IMR-90 (cell line): ENCODE results near the gene GPR6. TPM values are rescaled to one million over a fixed set of nuclear protein-coding genes. Genes with fewer than 3 reads are reported as not detected.

ENCODE experiments used
- ATAC-seq: fragments of 200-7000 bp; cut with Tn5 transposase; 2 replicates; pipeline ENCODE4 v1.9.1; 2020; ENCODE audit warnings: low read depth, mild to moderate bottlenecking, moderate library complexity
- BruUV-seq: library from RNA; stranded (reverse); fragments of 400-500 nt; replicated peaks from 2 replicates; lab custom pipeline; 2021; lab: Mats Ljungman, UMichigan
- CTCF ChIA-PET: fragments of 300-600 bp; formaldehyde crosslinking; extraction: SDS; loops from one replicate; lab custom pipeline; 2021; ENCODE audit warnings: antibody characterized with exemption; lab: Yijun Ruan, JAX
- POLR2A ChIA-PET: fragments of 300-600 bp; sonication (Branson Sonifier 250); formaldehyde crosslinking; loops from one replicate; lab custom pipeline; 2022; ENCODE audit warnings: antibody characterized with exemption; ENCODE audit not compliant: unreplicated experiment; lab: Charles Lee
- DNase-seq: peaks from one replicate; pipeline ENCODE4 v3.0.0; 2013
- H2AFZ ChIP-seq: replicated peaks from 2 replicates; pipeline ENCODE3; 2013; ENCODE audit warnings: low read length, mild to moderate bottlenecking; ENCODE audit not compliant: poor library complexity
- H2AK5ac ChIP-seq: 2 replicates; pipeline ENCODE4 v1.6.1; 2013; ENCODE audit warnings: low read depth, low read length, inconsistent platforms
- H2AK9ac ChIP-seq: replicated peaks from 2 replicates; pipeline ENCODE3; 2013; ENCODE audit warnings: mild to moderate bottlenecking, low read depth, low read length, moderate library complexity; ENCODE audit not compliant: poor library complexity
- H2BK120ac ChIP-seq: 2 replicates; pipeline ENCODE4 v1.6.1; 2013; ENCODE audit warnings: low read depth, low read length, inconsistent platforms
- H2BK15ac ChIP-seq: 3 replicates; pipeline ENCODE4 v1.6.1; 2013; ENCODE audit warnings: low read depth, low read length, inconsistent platforms
- H2BK20ac ChIP-seq: 2 replicates; pipeline ENCODE4 v1.6.1; 2013; ENCODE audit warnings: low read depth, mild to moderate bottlenecking, inconsistent platforms, low read length, moderate library complexity
- H2BK5ac ChIP-seq: 2 replicates; pipeline ENCODE4 v1.6.1; 2013; ENCODE audit warnings: mild to moderate bottlenecking, low read depth, low read length, inconsistent platforms; ENCODE audit not compliant: poor library complexity, severe bottlenecking
- H3K14ac ChIP-seq: replicated peaks from 2 replicates; pipeline ENCODE4 v1.6.1; 2013; ENCODE audit warnings: low read depth, low read length, inconsistent platforms
- H3K18ac ChIP-seq: 2 replicates; pipeline ENCODE4 v1.6.1; 2013; ENCODE audit warnings: low read depth, low read length, control low read depth
- H3K23ac ChIP-seq: 2 replicates; pipeline ENCODE4 v1.6.1; 2013; ENCODE audit warnings: low read depth, low read length, inconsistent platforms
- H3K27ac ChIP-seq: 2 replicates; pipeline ENCODE4 v1.5.1; 2013; ENCODE audit warnings: mild to moderate bottlenecking, control low read depth, low read length; ENCODE audit not compliant: insufficient read depth
- H3K27me3 ChIP-seq: 2 replicates; pipeline ENCODE4 v1.6.1; 2013; ENCODE audit warnings: low read length; ENCODE audit not compliant: control insufficient read depth, insufficient read depth
- H3K36me3 ChIP-seq: 2 replicates; pipeline ENCODE4 v1.6.1; 2013; ENCODE audit warnings: low read length, mixed read lengths; ENCODE audit not compliant: control insufficient read depth, insufficient read depth
- H3K4ac ChIP-seq: 2 replicates; pipeline ENCODE4 v1.6.1; 2013; ENCODE audit warnings: low read depth, low read length, inconsistent platforms
- H3K4me1 ChIP-seq: 2 replicates; pipeline ENCODE4 v1.6.1; 2013; ENCODE audit warnings: low read length, mixed read lengths; ENCODE audit not compliant: control insufficient read depth, insufficient read depth
- H3K4me2 ChIP-seq: 2 replicates; pipeline ENCODE4 v1.6.1; 2013; ENCODE audit warnings: low read depth, mild to moderate bottlenecking, control low read depth, low read length, moderate library complexity
- H3K4me3 ChIP-seq: 2 replicates; pipeline ENCODE4 v1.5.1; 2013; ENCODE audit warnings: low read depth, mild to moderate bottlenecking, control low read depth, low read length, moderate library complexity; ENCODE audit not compliant: insufficient read depth
- H3K56ac ChIP-seq: 2 replicates; pipeline ENCODE4 v1.6.1; 2013; ENCODE audit warnings: low read length, inconsistent platforms; ENCODE audit not compliant: insufficient read depth; ENCODE audit errors: extremely low read depth
- H3K79me1 ChIP-seq, 2 experiments: 2 replicates each; pipeline ENCODE4 v1.6.1; 2013; ENCODE audit warnings: low read length in 2 of 2, inconsistent platforms in 1 of 2, low read depth in 1 of 2
- H3K9ac ChIP-seq: 2 replicates; pipeline ENCODE4 v1.6.1; 2013; ENCODE audit warnings: low read depth, low read length, control low read depth
- H3K9me1 ChIP-seq: 2 replicates; pipeline ENCODE4 v1.6.1; 2013; ENCODE audit warnings: low read length, inconsistent platforms; ENCODE audit not compliant: insufficient read depth
- H3K9me3 ChIP-seq: 2 replicates; pipeline ENCODE4 v1.6.1; 2013; ENCODE audit warnings: low read length; ENCODE audit not compliant: control insufficient read depth, insufficient read depth
- H4K20me1 ChIP-seq: 2 replicates; pipeline ENCODE4 v1.6.1; 2013; ENCODE audit warnings: low read length, inconsistent platforms; ENCODE audit not compliant: insufficient read depth
- H4K5ac ChIP-seq: 2 replicates; pipeline ENCODE4 v1.6.1; 2013; ENCODE audit warnings: mild to moderate bottlenecking, low read depth, low read length, control low read depth
- H4K8ac ChIP-seq, 2 experiments: 2 replicates each; pipeline ENCODE4 v1.6.1; 2013; ENCODE audit warnings: low read depth in 2 of 2, low read length in 2 of 2, control low read depth in 1 of 2, inconsistent platforms in 1 of 2
- H4K91ac ChIP-seq: 2 replicates; pipeline ENCODE4 v1.6.1; 2013; ENCODE audit warnings: low read depth, low read length, inconsistent platforms; ENCODE audit not compliant: insufficient read depth
- MXI1 ChIP-seq: IDR thresholded peaks from 2 replicates; pipeline ENCODE4 v1.6.1; 2012; ENCODE audit warnings: low read depth, mild to moderate bottlenecking, low read length, moderate library complexity, borderline replicate concordance
- POLR2A ChIP-seq: IDR thresholded peaks from 2 replicates; pipeline ENCODE4 v1.6.1; 2012; ENCODE audit warnings: mild to moderate bottlenecking, low read depth, low read length
- SMC3 ChIP-seq: fragments of 150-350 bp; IDR thresholded peaks from 2 replicates; pipeline ENCODE4 v1.6.1; 2016; ENCODE audit warnings: low read depth, mild to moderate bottlenecking, antibody characterized with exemption, low read length, moderate library complexity
- WGBS, 2 experiments: methylation state at CpG; one replicate each; pipeline versions ENCODE4 v1.1.5 to v1.1.7; 2013; ENCODE audit warnings: missing lambda C conversion rate in 2 of 2; ENCODE audit not compliant: insufficient read length in 1 of 2; ENCODE audit errors: extremely low coverage in 2 of 2; 5-methylcytosine and 5-hydroxymethylcytosine counted together
- dilution Hi-C: fragments of 300-500 bp; cut with HindIII; formaldehyde crosslinking; loops from one replicate; pipeline ENCODE4 v1.14.3; 2018; ENCODE audit warnings: low sequenced_read_pairs; ENCODE audit not compliant: unreplicated experiment
- in situ Hi-C: fragments of 300-500 bp; cut with MboI; formaldehyde crosslinking; loops from 3 replicates; pipeline ENCODE4 v1.14.3; 2019; ENCODE audit warnings: low sequenced_read_pairs, inconsistent platforms, mixed read lengths
- intact Hi-C: fragments of 100-400 bp; cut with micrococcal nuclease; formaldehyde crosslinking; loops from 2 replicates; pipeline ENCODE4 v1.10.0; 2022
- polyA plus RNA-seq, 3 experiments: library from polyadenylated mRNA; depleted of rRNA; stranded (reverse); fragments of >200 nt; gene quantifications; 2 replicates each; pipeline ENCODE4 v1.2.3, GENCODE V29; 2012; ENCODE audit warnings: low replicate concordance in 1 of 3
- total RNA-seq: library from RNA; depleted of rRNA; stranded (reverse); fragments of >200 nt; gene quantifications from 2 replicates; pipeline ENCODE4 v1.2.3, GENCODE V29; 2012; rRNA removed

Gene GPR6
- total and polyA plus RNA-seq, 2 of the 4 experiments (the other 2 are of a cell fraction), result not detected

DNA sequence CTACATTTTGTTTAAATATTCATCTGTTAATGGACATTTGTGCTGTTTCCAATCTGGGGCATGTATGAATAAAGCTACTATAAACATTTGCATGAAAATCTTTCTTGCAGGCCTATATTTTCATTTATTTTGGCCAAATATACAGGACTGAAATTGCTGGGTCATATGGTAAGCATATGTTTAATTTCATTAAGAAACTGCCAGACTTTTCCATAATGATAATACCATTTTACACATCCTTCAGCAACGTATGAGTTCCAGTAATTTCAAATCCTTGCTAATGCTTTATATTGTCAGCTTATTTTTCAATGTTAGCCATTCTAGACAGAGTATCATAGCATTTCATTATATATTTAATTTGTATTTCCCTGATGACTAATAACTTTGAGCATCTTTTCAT, 51.0 kb downstream of the GPR6 start:
- TF ChIP-seq SMC3 (no peak), MXI1 (no peak), POLR2A (no peak)
- H3K4me3 ChIP-seq, result no peak overlapping the region
- no peak overlapping the region for H3K23ac ChIP-seq
- H3K36me3 ChIP-seq, result no peaks in the 10 kb centered on the region
- no peak overlapping the region for H4K5ac ChIP-seq
- no peaks in the 10 kb centered on the region for H3K79me1 ChIP-seq
- POLR2A ChIA-PET, result no interaction called here
- H2AK5ac ChIP-seq, result no peak overlapping the region
- H3K4ac ChIP-seq, result no peak overlapping the region
- no peak overlapping the region for H2AFZ ChIP-seq
- H3K56ac ChIP-seq, result no peak overlapping the region
- H3K27me3 ChIP-seq, result peaks cover 3% of the 10 kb centered on the region
- no peak overlapping the region for H2AK9ac ChIP-seq
- no peak overlapping the region for H3K27ac ChIP-seq
- no peak for DNase-seq
- H2BK5ac ChIP-seq, result no peak overlapping the region
- H4K91ac ChIP-seq, result no peak overlapping the region
- intact Hi-C loops (no loop called here), dilution Hi-C loops (loop anchor here (25.0 kb wide), 1 partner anchor 317 kb away; no protein-coding TSS in a partner anchor), in situ Hi-C loops (no loop called here)
- no peak overlapping the region for H2BK20ac ChIP-seq
- ATAC-seq, result no peak
- no peak overlapping the region for H2BK15ac ChIP-seq
- CTCF ChIA-PET, result interaction anchor here (0.6 to 1.5 kb wide), 2 partner anchors 11 to 105 kb away, joined by 3 to 6 read pairs; no protein-coding TSS in a partner anchor
- BruUV-seq, result no TSS peak
- H3K14ac ChIP-seq, result no peak overlapping the region
- no peak overlapping the region for H3K18ac ChIP-seq
- no peak overlapping the region for H2BK120ac ChIP-seq
- no peak overlapping the region for H3K4me2 ChIP-seq
- no peaks in the 10 kb centered on the region for H3K4me1 ChIP-seq
- H3K9ac ChIP-seq, result no peak overlapping the region
- H4K20me1 ChIP-seq, result no peaks in the 10 kb centered on the region
- no peaks in the 10 kb centered on the region for H3K9me1 ChIP-seq
- WGBS, 2 experiments, result no CpG with 5 or more reads among the region's 1 CpG
- H4K8ac ChIP-seq, result no peak overlapping the region
- H3K9me3 ChIP-seq, result no peaks in the 10 kb centered on the region

Other genes starting within 250 kb of the GPR6 start
- gene WASF1, start 201.4 kb downstream of the GPR6 start, total RNA-seq, result 3.0 and 4.4 TPM in 2 replicates
- gene WASF1, start 201.4 kb downstream of the GPR6 start, polyA plus RNA-seq (2012; rRNA removed), result 15.6 and 17.3 TPM in 2 replicates
- 16.8 and 26.7 TPM in 2 replicates for gene CDC40, start 202.1 kb downstream of the GPR6 start, total RNA-seq
- gene CDC40, start 202.1 kb downstream of the GPR6 start, polyA plus RNA-seq (2012; rRNA removed), result 7.0 TPM in 2 replicates